Measurements from ENCODE around the gene ALK.

ALK gene

GRCh38 chr2:29587402-29588190 lies 333.8 kb downstream of the ALK start:
- peaks cover under 1% of the 10 kb centered on the region for H3K4me1 Mint-ChIP-seq
- no peak overlapping the region for H3K27ac Mint-ChIP-seq
- no peaks in the 10 kb centered on the region for H3K27me3 Mint-ChIP-seq
- no peaks in the 10 kb centered on the region for H3K9me3 Mint-ChIP-seq
- ATAC-seq: no peak
- H3K36me3 Mint-ChIP-seq: no peaks in the 10 kb centered on the region
- H3K4me3 Mint-ChIP-seq: no peak overlapping the region

- Mint-ChIP-seq H3K27ac (no peak overlapping the region), H3K9me3 (no peaks in the 10 kb centered on the region), H3K36me3 (no peaks in the 10 kb centered on the region), H3K4me3 (no peak overlapping the region), H3K27me3 (no peaks in the 10 kb centered on the region), H3K4me1 (peaks cover 5% of the 10 kb centered on the region)
- no peak for ATAC-seq
Observed at GRCh38 chr2:29586919-29587318, 334.5 kb downstream of the ALK start.

GRCh38 chr2:29583548-29584156 lies 337.7 kb downstream of the ALK start:
- no peak overlapping the region for H3K4me3 Mint-ChIP-seq
- no peaks in the 10 kb centered on the region for H3K36me3 Mint-ChIP-seq
- peaks cover 11% of the 10 kb centered on the region for H3K27me3 Mint-ChIP-seq
- H3K27ac Mint-ChIP-seq: no peak overlapping the region
- H3K9me3 Mint-ChIP-seq: no peaks in the 10 kb centered on the region
- no peak for ATAC-seq
- peaks cover 5% of the 10 kb centered on the region for H3K4me1 Mint-ChIP-seq

GRCh38 chr2:29583104-29583503 lies 338.3 kb downstream of the ALK start:
- Mint-ChIP-seq H3K27me3 (peaks cover 11% of the 10 kb centered on the region), H3K36me3 (no peaks in the 10 kb centered on the region), H3K9me3 (no peaks in the 10 kb centered on the region), H3K4me1 (peaks cover 5% of the 10 kb centered on the region), H3K27ac (no peak overlapping the region), H3K4me3 (no peak overlapping the region)
- ATAC-seq: no peak

- H3K36me3 Mint-ChIP-seq: no peaks in the 10 kb centered on the region
- H3K9me3 Mint-ChIP-seq: no peaks in the 10 kb centered on the region
- H3K4me3 Mint-ChIP-seq: no peak overlapping the region
- ATAC-seq: peak; percentile 6
- no peak overlapping the region for H3K27ac Mint-ChIP-seq
- peaks cover 11% of the 10 kb centered on the region for H3K27me3 Mint-ChIP-seq
- peaks cover 5% of the 10 kb centered on the region for H3K4me1 Mint-ChIP-seq
Observed at GRCh38 chr2:29582062-29582461, 339.3 kb downstream of the ALK start.

GRCh38 chr2:29580223-29580622 lies 341.2 kb downstream of the ALK start:
- Mint-ChIP-seq H3K9me3 (no peaks in the 10 kb centered on the region), H3K36me3 (no peaks in the 10 kb centered on the region), H3K4me1 (peaks cover 5% of the 10 kb centered on the region), H3K4me3 (no peak overlapping the region), H3K27ac (no peak overlapping the region), H3K27me3 (peaks cover 11% of the 10 kb centered on the region)
- ATAC-seq: no peak

- no peaks in the 10 kb centered on the region for H3K36me3 Mint-ChIP-seq
- peaks cover 5% of the 10 kb centered on the region for H3K4me1 Mint-ChIP-seq
- no peak overlapping the region for H3K27ac Mint-ChIP-seq
- no peak for ATAC-seq
- peaks cover 11% of the 10 kb centered on the region for H3K27me3 Mint-ChIP-seq
- H3K4me3 Mint-ChIP-seq: no peak overlapping the region
- H3K9me3 Mint-ChIP-seq: no peaks in the 10 kb centered on the region
Observed at GRCh38 chr2:29579495-29580169, 341.8 kb downstream of the ALK start.

- no peak for ATAC-seq
- Mint-ChIP-seq H3K27ac (no peak overlapping the region), H3K27me3 (peaks cover 11% of the 10 kb centered on the region), H3K4me3 (no peak overlapping the region), H3K4me1 (peaks cover 5% of the 10 kb centered on the region), H3K36me3 (no peaks in the 10 kb centered on the region), H3K9me3 (no peaks in the 10 kb centered on the region)
Observed at GRCh38 chr2:29578084-29578598, 343.2 kb downstream of the ALK start.

- Mint-ChIP-seq H3K9me3 (no peaks in the 10 kb centered on the region), H3K4me3 (no peak overlapping the region), H3K4me1 (no peaks in the 10 kb centered on the region), H3K27ac (no peak overlapping the region), H3K27me3 (peaks cover 11% of the 10 kb centered on the region), H3K36me3 (no peaks in the 10 kb centered on the region)
- no peak for ATAC-seq
Observed at GRCh38 chr2:29576231-29576630, 345.2 kb downstream of the ALK start.

- Mint-ChIP-seq H3K4me3 (no peak overlapping the region), H3K27me3 (peaks cover 6% of the 10 kb centered on the region)
- ATAC-seq: no peak
Observed at GRCh38 chr2:29575370-29575890, 346.0 kb downstream of the ALK start.

GRCh38 chr2:29573612-29574011 lies 347.8 kb downstream of the ALK start:
- ATAC-seq: no peak
- Mint-ChIP-seq H3K27me3 (no peaks in the 10 kb centered on the region), H3K9me3 (no peaks in the 10 kb centered on the region), H3K27ac (no peak overlapping the region), H3K36me3 (no peaks in the 10 kb centered on the region), H3K4me3 (no peak overlapping the region), H3K4me1 (no peaks in the 10 kb centered on the region)

More at GRCh38 chr2:29575370-29575890, 346.0 kb downstream of the ALK start:
- H3K9me3 Mint-ChIP-seq: no peaks in the 10 kb centered on the region
- no peaks in the 10 kb centered on the region for H3K4me1 Mint-ChIP-seq
- no peak overlapping the region for H3K27ac Mint-ChIP-seq
- H3K36me3 Mint-ChIP-seq: no peaks in the 10 kb centered on the region

- H3K4me3 Mint-ChIP-seq: no peak overlapping the region
- no peak overlapping the region for H3K27ac Mint-ChIP-seq
- no peaks in the 10 kb centered on the region for H3K9me3 Mint-ChIP-seq
- no peaks in the 10 kb centered on the region for H3K36me3 Mint-ChIP-seq
- H3K27me3 Mint-ChIP-seq: no peaks in the 10 kb centered on the region
- no peak for ATAC-seq
- H3K4me1 Mint-ChIP-seq: no peaks in the 10 kb centered on the region
Observed at GRCh38 chr2:29573147-29573546, 348.2 kb downstream of the ALK start.

GRCh38 chr2:29570539-29570938 lies 350.8 kb downstream of the ALK start:
- Mint-ChIP-seq H3K27me3 (no peaks in the 10 kb centered on the region), H3K4me3 (no peak overlapping the region), H3K27ac (no peak overlapping the region), H3K36me3 (no peaks in the 10 kb centered on the region), H3K4me1 (no peaks in the 10 kb centered on the region), H3K9me3 (no peaks in the 10 kb centered on the region)
- no peak for ATAC-seq

GRCh38 chr2:29567906-29568520 lies 353.4 kb downstream of the ALK start:
- H3K27ac Mint-ChIP-seq: no peak overlapping the region
- no peaks in the 10 kb centered on the region for H3K27me3 Mint-ChIP-seq
- no peaks in the 10 kb centered on the region for H3K36me3 Mint-ChIP-seq
- H3K4me3 Mint-ChIP-seq: no peak overlapping the region
- no peaks in the 10 kb centered on the region for H3K4me1 Mint-ChIP-seq
- no peak for ATAC-seq
- H3K9me3 Mint-ChIP-seq: no peaks in the 10 kb centered on the region

GRCh38 chr2:29563697-29564096 lies 357.7 kb downstream of the ALK start:
- no peak for ATAC-seq
- H3K27me3 Mint-ChIP-seq: no peaks in the 10 kb centered on the region
- H3K4me3 Mint-ChIP-seq: no peak overlapping the region
- no peaks in the 10 kb centered on the region for H3K36me3 Mint-ChIP-seq
- H3K9me3 Mint-ChIP-seq: no peaks in the 10 kb centered on the region
- H3K27ac Mint-ChIP-seq: no peak overlapping the region
- H3K4me1 Mint-ChIP-seq: no peaks in the 10 kb centered on the region
